Nephron (organoid): Measurements from ENCODE around the gene IL21R.

Experiments
- H3K27ac Mint-ChIP-seq, 3 experiments: 2 replicates each; pipeline ENCODE4 v1.8.0; 2020; ENCODE audit warnings: mixed read lengths in 3 of 3, mild to moderate bottlenecking in 2 of 3, moderate library complexity in 1 of 3
- H3K27me3 Mint-ChIP-seq: 2 replicates; pipeline ENCODE4 v1.8.0; 2021; ENCODE audit warnings: low read depth, mild to moderate bottlenecking, moderate library complexity, mixed read lengths
- H3K36me3 Mint-ChIP-seq: 2 replicates; pipeline ENCODE4 v1.8.0; 2020; ENCODE audit warnings: low read depth, mixed read lengths
- H3K4me1 Mint-ChIP-seq: 2 replicates; pipeline ENCODE4 v1.8.0; 2020; ENCODE audit warnings: mixed read lengths
- H3K4me3 Mint-ChIP-seq, 3 experiments: 2 replicates each; pipeline ENCODE4 v1.8.0; 2020; ENCODE audit warnings: mild to moderate bottlenecking in 3 of 3, mixed read lengths in 3 of 3, moderate library complexity in 2 of 3
- H3K9me3 Mint-ChIP-seq: 2 replicates; pipeline ENCODE4 v1.8.0; 2020; ENCODE audit warnings: mixed read lengths
- TF ChIP-seq, protein P1 (sequence below), 3 experiments: fragments of 200-600 bp; sonication (generic); IDR thresholded peaks; one replicate each; pipeline ENCODE4 v1.5.0; 2021; ENCODE audit warnings: antibody characterized with exemption in 3 of 3; ENCODE audit not compliant: unreplicated experiment in 3 of 3

Gene IL21R

DNA sequence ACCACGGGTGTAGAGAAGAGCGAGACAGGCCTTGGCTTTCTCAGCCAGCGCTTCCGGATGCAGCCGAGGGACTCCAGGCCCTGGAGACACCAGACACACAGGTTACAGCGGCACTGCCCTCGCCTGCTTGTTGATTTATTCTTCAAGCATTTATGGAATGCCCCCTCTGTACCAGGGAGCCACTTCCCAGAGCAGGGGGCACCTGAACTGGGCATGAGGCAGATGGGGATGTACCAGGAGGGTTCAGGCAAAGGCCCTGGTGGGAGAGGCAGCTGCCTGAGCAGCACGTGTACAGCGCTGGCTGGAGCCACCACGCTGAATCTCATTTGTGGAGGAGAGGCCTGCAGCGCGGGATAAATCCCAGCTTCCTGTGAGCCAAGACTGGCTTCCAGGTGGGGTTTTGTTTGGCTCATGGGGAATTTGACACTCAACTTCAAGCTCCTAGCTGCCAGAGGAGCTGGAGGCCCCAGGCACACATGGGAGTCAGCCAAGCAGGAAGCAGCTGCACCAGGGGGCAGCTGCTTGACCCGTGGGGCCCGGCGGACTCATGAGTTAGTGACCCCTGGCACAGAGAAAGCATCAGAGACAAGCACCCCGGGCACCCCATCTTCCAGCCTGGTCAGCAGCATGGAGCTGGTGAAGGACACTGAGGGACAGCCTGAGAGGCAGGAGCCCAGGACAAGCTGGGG lies 59.7 kb downstream of the IL21R start:
- TF ChIP-seq, protein P1, sequence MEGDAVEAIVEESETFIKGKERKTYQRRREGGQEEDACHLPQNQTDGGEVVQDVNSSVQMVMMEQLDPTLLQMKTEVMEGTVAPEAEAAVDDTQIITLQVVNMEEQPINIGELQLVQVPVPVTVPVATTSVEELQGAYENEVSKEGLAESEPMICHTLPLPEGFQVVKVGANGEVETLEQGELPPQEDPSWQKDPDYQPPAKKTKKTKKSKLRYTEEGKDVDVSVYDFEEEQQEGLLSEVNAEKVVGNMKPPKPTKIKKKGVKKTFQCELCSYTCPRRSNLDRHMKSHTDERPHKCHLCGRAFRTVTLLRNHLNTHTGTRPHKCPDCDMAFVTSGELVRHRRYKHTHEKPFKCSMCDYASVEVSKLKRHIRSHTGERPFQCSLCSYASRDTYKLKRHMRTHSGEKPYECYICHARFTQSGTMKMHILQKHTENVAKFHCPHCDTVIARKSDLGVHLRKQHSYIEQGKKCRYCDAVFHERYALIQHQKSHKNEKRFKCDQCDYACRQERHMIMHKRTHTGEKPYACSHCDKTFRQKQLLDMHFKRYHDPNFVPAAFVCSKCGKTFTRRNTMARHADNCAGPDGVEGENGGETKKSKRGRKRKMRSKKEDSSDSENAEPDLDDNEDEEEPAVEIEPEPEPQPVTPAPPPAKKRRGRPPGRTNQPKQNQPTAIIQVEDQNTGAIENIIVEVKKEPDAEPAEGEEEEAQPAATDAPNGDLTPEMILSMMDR (IDR thresholded peaks at IDR 0.05; ENCODE audit: unreplicated experiment in 3 of 3): no peak
- no peaks in the 10 kb centered on the region for H3K9me3 Mint-ChIP-seq
- peaks cover 24% of the 10 kb centered on the region for H3K4me1 Mint-ChIP-seq
- H3K36me3 Mint-ChIP-seq: peaks cover 41% of the 10 kb centered on the region
- H3K27ac Mint-ChIP-seq: peak overlapping the region; percentile 48 to 84 (median 60)
- no peaks in the 10 kb centered on the region for H3K27me3 Mint-ChIP-seq
- no peak overlapping the region for H3K4me3 Mint-ChIP-seq

DNA sequence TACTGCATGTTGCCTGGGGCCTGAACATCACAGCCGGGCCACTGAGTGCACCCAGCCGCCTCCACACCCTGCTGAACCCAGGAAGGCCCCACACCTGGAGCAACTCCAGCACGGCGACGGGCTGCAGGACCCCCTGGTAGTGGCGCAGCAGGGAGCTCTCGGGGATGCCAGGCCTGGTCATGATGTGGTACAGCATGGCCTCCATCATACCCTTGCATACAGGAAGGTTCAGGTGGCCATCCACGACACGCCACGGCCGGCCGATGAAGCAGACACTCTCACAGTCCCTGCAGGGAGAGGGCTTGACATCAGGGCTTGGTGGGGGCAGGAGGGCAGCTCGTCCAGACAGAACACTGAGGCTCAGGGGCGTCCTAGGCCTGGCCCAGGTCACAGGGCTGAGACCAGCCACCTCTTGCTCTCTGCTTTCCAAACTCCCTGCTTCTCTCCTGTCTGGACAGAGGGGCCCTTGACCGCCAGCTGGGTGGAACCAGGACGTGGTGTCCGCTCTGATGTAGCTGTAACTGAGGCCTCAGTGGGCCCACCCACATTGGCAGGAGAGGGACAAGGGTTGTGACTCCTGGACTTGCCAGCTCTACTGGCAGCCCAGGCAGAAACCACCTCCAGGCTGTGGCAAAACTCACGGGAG lies 60.3 kb downstream of the IL21R start:
- no peaks in the 10 kb centered on the region for H3K27me3 Mint-ChIP-seq
- H3K9me3 Mint-ChIP-seq: no peaks in the 10 kb centered on the region
- TF ChIP-seq, protein P1 (IDR thresholded peaks at IDR 0.05; ENCODE audit: unreplicated experiment in 3 of 3): no peak
- H3K4me1 Mint-ChIP-seq: peaks cover 19% of the 10 kb centered on the region
- peaks cover 48% of the 10 kb centered on the region for H3K36me3 Mint-ChIP-seq
- peak overlapping the region in 1 of 3 experiments; percentile 48 for H3K27ac Mint-ChIP-seq
- H3K4me3 Mint-ChIP-seq: no peak overlapping the region

DNA sequence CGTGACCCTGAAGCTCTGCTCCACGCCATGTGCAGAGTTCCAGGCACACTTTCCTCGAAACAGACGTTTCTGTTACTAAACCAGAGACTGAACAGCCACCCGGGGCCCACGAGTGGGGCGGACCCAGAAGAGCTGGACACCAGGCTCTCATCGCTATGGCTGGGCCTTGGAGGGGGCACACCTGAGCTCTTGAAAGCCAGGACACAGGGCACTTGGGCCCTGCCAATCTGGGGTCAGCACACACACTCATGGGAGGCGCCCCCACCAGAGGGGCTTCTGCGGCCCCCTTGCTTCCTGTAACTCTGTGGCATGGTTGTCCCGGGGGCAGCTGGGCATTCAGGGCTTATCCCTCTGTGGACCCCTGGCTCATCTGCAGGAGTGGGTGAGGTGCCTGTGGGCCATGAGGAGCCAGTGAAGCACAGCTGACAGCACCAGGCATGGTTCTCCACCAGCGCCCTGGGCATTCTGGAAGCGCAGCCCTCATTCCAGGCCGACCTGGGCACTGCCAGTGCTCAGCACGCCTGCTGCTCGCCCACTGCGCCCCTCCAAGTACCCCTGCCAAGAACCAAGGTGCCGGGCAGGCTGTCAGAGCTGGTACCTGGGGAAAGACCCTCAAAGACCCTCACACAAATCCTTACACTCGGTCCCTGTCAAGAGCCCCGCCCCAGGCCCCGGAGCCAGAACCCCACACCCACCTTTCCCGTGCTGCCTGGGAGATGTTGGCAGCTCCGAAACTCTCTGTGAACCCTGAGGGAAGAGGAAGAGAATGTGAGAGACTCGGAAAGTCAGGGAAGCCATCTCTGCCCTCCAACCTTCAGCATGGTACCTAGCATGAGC lies 61.1 kb downstream of the IL21R start:
- Mint-ChIP-seq H3K27ac (no peak overlapping the region), H3K4me1 (peaks cover 17% of the 10 kb centered on the region), H3K4me3 (no peak overlapping the region), H3K36me3 (peaks cover 56% of the 10 kb centered on the region), H3K27me3 (no peaks in the 10 kb centered on the region), H3K9me3 (no peaks in the 10 kb centered on the region)
- TF ChIP-seq, protein P1 (IDR thresholded peaks at IDR 0.05; ENCODE audit: unreplicated experiment in 3 of 3): no peak

DNA sequence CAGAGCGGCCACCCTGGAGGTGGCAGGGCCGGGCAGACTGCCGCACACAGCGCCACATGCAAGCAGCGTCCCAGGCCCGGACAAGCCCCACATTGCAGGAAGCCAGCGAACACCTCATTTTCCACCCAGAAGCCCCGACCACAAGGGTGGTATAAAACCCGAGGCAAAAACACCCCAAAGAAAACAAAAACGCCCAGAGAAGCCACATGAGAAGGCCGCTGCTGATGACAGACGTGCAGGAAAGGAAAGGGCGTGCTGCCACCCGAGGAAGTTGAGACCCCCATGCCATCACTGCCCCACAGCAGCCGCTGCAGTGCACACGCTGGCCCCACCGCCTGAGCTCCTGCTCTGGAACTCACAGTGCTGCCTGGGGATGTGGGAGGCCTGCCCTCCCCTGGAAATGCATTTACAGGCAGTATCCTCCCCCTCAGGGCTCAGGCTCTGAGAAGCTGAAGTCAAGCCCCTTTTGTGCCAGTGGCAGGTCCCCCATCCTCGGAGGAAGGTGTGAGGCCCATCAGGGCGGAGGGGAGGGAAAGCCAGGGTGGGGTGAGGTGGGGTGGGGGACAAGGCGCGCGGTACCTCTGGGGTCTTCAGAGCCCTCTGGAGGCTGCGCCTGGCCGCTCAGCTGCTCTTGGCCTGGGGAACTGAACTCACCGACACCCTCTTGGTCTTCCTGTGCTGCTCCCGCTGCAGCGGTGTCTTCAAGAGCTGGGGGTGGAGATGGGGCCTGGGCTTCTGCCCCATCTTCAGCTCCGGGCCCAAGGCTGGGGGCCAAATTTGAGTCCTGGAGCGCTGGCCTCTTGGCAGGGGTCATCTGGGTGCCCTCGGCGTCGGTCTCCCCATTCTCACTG lies 62.0 kb downstream of the IL21R start:
- H3K4me1 Mint-ChIP-seq: peaks cover 12% of the 10 kb centered on the region
- H3K27me3 Mint-ChIP-seq: no peaks in the 10 kb centered on the region
- H3K36me3 Mint-ChIP-seq: peaks cover 59% of the 10 kb centered on the region
- H3K27ac Mint-ChIP-seq: no peak overlapping the region
- no peaks in the 10 kb centered on the region for H3K9me3 Mint-ChIP-seq
- no peak overlapping the region for H3K4me3 Mint-ChIP-seq
- TF ChIP-seq, protein P1 (IDR thresholded peaks at IDR 0.05; ENCODE audit: unreplicated experiment in 3 of 3): no peak

DNA sequence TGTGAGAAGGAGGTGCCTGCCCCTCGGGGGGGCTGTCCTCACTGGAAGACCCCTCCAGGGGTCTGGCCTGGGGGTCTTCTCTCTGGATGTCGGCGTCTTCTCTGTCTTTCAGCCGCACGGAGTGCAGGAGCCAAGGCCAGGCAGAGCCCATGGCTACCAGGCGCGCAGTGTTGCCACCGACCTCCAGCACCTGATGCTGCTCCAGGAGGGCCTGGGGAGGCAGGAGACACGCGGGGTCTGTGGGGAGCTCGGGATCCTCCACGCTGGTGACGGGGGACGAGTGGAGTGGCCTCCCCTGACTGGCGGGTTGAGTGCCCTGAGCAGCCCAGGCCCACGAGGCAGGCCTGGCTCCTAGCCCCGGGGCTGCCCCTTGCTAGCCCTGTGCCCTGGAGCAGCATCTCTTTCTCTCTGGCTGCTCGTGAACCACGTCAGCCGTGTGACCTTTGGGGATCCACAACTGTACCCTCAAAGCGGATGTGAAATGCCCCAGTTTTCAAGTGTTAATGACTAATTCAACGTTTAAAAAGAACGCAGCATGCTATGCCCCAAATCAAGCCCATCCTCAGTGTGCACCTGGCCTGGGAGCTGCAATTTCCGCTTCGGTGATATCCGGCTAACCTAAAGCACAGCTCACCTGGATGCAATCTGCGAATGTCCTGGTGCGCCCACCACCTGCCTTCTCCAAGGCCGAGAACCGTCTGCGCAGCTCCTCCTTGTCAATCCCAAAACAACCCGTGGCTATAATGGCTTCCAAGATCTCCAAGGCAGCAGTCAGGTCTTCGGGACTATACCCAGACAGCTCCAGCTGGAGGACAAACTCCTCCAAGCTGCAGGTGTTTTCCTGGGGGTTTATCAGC lies 62.9 kb downstream of the IL21R start:
- H3K4me1 Mint-ChIP-seq: peaks cover 7% of the 10 kb centered on the region

More for the DNA sequence above, 62.9 kb downstream of the IL21R start:
- peak overlapping the region in 1 of 3 experiments; percentile 45 for H3K27ac Mint-ChIP-seq
- TF ChIP-seq, protein P1 (IDR thresholded peaks at IDR 0.05; ENCODE audit: unreplicated experiment in 3 of 3): no peak
- H3K36me3 Mint-ChIP-seq: peaks cover 59% of the 10 kb centered on the region
- no peak overlapping the region for H3K4me3 Mint-ChIP-seq
- no peaks in the 10 kb centered on the region for H3K9me3 Mint-ChIP-seq
- H3K27me3 Mint-ChIP-seq: no peaks in the 10 kb centered on the region
